C1 segment of cervical spinal cord (tissue), 14 donors: ENCODE measurements around the gene AP5Z1.
A peak's percentile ranks its signal among the peaks of the same experiment; 100 is the strongest.

ENCODE experiments used
- DNase-seq, 14 donors: peaks; one replicate each; lab custom pipeline; 2025; lab: John Stamatoyannopoulos, UW

Gene AP5Z1

DNA sequence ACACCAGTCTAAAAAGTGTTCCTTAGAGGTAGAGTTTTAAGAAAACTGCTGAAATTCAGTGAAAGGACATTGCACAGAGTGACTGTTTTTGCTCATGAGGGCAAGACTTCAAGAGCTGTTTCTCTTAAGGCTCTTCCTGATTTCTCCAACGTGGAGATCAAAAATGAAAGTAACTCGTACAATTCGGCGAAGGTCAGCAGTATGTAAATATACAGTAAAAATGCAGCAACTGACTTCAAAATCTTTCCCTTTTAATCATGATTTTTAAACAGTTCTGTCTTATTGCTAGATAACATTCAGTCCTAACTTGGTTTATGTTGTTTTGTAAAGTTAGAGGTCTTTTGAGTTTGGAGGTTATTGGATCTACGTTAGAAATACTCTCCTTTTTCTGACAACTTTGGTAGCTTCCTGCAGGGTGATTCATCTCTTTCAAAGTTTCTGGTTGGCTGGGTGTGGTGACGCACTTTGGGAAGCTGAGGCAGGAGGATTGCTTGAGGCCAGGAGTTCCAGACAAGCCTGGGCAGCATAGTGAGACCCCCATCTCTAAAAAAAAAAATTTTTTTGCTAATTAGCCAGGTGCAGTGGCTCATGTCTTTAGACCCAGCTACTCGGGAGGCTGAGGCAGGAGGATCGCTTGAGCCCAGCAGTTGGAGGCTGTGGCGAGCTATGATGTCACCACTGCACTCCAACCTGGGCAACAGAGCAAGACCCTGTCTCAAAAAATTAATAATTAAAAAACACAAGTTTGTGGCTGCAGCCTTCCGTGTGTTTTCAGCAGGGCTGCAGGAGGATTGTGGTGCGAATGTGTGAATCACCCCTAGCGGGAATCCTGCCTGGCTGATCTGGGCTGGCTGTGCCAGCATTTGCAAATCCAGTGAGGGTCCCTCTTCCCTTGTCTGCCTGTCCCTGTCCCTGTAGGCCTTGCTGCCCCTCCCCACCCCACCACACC is 29.2 kb upstream of the AP5Z1 start:
- DNase-seq, result peak in 1 of 14 donors; percentile 14

DNA sequence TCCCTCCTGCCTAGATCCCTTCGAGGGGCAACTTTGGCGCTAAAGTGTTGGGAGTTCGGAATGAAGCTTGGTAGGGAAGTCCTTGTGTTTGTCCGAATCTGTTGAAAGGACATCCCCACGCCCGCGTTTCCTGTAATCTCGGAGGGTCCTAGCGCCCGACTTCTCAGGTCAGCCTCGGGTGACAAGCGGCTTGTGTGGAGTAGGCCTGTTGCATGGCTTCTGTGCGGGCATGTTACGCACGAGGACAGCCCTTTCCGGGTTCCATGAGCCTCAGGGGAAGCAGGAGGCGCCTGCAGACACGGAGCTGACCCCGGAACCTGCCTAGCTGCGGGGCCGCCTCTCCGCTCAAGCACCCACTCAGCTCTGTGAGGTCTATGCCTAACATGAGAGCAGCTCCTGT is 28.4 kb upstream of the AP5Z1 start:
- DNase-seq, result no peak

DNA sequence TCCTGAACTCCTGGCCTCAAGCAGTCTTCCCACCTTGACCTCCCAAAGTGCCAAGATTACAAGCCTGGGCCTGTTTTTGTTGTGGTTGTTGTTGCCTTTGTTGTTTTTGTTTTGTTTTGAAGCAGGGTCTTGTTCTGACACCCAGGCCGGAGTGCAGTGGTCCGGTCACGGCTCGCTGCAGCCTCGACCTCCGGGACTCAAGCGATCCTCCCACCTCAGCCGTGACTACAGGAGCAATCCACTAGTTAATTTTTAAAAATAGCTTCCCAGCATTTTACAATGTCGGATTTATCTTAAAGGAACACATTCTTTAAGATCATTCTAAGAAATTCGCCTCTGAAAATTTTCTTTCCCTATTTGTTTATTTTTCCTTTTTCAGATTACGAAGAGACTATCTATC is 27.7 kb upstream of the AP5Z1 start:
- DNase-seq, result no peak

DNA sequence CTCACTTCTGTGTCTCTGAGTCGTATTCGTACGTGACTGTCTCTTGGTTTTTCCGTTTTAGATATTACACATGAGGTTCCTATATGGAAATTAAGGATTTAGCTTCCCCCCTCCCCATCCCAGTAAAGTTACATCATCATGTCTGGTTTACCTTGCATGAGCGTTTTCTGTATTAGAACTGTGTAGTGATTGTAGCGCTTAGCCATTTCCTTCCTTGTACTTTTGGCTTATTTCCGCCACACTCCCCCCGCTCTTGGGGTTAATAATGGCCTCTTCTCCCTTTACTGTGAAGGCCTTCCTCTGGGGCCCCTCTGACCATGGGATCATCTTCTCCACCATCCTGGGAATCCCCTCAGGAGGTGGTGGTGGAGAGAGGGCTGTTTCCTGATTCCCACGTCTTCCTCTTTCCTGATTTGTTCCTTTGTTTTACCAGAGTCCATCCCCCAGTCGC is 27.2 kb upstream of the AP5Z1 start:
- no peak for DNase-seq

DNA sequence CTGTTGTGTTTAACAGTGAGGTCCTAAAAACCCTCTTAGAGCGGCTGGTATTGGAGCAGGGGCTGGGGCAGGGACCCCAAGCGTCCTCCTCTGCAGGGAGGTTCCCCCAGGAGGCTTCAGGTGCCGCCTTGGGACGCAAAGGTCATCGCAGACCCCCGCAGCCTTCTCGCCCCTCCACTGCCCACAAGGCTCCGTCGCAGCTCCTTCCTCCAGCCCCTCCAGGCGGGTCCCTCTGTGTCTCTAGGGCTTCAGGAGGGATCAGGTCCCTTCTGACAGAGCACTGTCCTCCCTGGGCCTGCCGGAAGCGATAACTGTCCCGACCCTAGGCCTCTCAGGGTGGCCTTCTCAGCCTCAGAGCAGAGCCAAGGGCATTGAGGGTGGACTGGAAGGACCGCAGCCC is 26.1 kb upstream of the AP5Z1 start:
- DNase-seq, result no peak

DNA sequence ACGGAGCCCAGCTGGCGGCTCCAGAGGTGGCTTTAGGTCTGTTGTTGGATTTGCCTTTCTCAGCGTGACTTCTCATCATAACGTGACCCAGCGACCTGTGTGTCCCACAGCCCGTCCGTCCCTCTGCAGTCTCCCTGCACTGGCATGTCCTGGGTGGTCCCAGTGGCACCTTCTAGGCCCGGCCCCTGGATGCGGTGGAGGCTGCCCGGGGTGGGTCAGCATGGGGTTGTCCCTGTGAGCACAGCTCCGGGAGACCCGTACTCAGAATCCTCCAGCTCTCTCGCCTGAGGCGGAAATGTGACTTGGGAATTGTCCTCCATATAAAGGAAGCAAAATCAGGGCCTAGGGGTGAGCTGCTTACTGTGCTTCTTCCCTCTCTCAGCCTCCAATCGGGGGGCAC is 25.6 kb upstream of the AP5Z1 start:
- DNase-seq, result no peak

DNA sequence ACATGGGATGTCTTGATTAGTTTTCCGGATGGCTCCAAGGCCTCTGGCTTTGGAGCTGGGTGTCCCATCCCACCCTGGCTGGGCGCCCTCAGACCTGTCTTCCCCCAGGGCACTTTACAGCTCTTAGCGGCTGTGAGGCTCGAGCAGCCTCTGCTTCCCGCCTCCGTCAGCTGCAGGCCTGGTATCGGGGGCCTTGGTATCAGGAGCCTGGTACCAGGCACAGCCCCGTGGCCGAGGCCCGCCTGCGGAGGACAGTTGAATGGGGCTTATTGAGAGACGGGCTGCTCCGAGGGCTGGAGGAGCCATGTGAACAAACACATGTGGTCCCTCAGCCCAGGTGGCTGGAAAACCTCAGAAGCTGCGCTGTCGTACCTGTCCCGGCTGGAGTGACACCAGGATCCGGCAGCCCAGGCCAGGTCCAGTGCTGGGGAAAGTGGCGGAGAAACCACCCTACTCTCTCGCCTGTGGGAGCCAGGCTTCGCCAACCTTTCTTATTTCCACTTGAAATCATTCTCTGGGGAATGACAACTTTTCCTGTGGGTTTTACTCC is 23.9 kb upstream of the AP5Z1 start:
- peak in 10 of 14 donors; percentile 24 to 68 (median 48) for DNase-seq

DNA sequence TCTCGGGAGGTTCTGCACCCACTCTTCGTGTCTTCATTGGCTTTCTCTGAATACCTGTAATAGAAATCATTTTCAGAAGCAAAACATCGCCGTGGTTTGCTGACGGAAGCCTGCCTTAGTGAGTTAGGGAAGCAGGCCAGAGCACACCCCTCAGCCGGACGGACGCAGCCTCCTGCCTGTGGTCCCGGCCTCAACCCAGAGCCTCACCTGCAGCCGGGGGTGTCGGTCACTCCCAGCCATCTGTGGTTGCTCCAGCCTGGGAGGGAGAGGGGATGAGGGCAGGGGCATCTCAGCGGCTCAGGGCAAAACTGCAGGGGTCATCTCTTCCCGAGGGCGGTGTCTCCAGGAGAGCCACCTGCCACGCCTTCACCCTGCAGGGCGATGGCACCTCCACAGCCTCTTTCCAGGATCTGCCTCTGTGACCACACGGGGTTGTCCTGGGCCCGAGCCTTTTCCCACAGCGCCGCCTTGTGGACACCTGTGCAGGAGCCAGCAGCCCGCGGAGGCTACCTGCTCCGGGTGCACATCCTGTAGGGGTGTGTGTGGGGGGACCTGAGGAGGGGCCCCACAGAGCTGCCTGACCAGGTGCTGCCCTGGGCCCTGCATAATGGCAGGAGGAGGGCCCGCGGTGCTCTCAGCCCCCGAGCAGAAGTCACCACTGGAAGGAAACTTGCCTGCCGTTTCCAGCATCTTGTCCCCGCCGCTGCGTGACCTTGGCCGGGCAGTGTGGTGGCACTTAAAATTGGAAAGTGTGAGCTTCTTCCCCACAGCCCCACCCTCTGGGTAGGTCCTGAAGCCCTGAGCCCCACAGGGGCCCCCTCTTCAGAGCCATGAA is 21.6 kb upstream of the AP5Z1 start:
- peak in 11 of 14 donors; percentile 16 to 77 (median 50) for DNase-seq

DNA sequence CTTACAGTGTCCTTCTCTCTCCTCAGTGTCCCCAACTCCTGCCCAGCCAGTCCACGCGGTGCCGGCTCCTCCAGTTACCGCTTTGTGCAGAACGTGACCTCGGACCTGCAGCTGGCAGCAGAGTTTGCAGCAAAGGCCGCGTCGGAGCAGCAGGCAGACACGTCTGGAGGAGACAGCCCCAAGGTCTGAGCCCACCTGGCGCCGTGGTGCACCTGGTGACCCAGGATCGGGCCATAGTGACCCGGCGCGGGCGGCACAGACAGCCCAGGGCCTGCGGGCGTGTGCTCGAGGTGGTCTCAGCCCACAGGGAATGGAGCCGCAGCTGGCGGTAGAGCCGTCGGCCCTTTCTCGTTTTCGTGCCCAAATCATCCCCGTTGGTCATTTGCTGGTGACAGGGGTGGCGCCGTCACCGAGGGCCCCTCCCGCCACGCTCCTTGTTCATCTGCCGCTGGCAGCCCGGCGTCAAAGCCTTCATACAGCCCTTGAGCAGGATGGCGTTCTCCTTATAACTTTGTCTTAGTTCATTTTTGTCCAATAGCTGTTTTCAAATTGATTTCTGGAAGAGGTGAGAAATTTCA is 20.9 kb upstream of the AP5Z1 start:
- DNase-seq, result no peak

DNA sequence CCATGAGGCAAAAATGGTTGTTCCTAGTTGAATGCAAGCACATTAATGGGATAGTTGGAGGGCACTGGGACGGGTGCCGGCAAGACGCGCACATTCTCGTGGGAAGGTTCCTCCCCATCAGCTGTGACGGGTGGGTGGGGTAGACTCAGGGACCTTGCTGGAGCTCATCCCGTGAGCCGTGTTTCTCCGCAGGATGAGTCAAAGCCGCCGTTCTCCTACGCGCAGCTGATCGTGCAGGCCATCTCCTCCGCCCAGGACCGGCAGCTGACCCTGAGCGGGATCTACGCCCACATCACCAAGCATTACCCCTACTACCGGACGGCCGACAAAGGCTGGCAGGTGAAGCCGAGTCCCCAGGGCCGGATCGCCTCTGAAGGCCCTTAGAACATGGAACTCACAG is 20.4 kb upstream of the AP5Z1 start:
- DNase-seq, result no peak

DNA sequence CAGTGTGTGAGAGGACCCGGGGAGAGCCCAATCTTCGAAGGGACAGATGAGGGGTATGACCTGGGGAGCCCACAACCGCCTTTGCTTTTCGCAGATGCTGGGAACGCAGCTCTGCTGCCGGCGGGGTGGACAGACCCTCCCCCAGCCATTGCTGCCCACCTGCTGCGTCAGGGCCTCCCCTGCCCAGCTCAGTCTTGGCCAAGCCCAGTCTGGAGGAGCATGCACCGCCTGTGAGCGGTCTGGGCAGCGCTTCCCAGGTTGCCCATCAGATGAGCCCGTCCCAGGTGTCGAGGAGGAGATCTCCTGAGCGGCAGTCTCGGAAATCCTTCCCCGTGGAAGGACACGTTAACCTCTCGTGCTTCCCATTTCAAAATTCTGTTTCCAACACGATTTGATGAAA is 17.3 kb upstream of the AP5Z1 start:
- DNase-seq, result no peak

DNA sequence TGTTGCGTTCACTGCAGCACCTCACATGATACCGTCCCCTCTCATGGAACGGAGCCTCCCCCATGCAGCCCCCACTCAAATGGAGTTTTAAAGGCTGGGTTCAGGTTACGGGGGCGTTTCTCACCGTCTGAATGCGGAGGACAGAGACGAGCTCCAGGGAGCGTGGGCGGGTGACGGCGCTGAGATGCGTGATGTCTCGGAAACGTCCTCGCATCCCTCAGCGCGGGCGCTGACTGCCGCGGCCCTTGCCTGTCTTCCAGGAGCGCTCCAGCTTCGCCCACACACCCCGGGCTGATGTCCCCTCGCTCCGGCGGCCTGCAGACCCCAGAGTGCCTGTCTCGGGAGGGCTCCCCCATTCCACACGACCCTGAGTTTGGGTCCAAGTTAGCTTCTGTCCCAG is 16.6 kb upstream of the AP5Z1 start:
- DNase-seq, result no peak

DNA sequence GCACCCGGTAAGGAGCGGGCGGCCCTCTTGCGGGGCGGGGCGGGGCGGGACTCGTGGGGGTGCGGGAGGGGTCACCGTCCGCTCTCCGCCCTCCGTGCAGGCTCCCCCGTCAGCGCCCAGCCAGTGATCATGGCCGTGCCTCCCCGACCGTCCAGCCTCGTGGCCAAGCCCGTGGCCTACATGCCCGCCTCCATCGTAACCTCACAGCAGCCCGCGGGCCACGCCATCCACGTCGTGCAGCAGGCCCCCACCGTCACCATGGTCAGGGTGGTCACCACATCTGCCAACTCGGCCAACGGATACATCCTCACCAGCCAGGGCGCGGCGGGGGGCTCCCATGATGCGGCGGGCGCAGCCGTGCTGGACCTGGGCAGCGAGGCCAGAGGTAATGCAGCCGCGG is 16.2 kb upstream of the AP5Z1 start:
- DNase-seq, result no peak

DNA sequence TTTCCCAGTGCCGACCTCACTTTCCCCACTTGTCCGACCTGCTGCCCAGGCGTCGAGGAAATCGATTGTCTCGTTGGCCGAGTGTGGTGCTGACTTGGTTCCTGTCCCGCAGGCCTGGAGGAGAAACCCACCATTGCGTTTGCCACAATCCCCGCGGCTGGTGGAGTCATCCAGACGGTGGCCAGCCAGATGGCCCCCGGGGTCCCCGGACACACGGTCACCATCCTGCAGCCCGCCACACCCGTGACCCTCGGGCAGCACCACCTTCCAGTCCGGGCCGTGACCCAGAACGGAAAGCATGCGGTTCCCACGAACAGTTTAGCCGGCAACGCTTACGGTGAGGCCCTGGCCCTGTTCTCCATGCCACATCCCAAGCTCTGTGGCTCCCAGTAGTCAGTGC is 14.5 kb upstream of the AP5Z1 start:
- no peak for DNase-seq

DNA sequence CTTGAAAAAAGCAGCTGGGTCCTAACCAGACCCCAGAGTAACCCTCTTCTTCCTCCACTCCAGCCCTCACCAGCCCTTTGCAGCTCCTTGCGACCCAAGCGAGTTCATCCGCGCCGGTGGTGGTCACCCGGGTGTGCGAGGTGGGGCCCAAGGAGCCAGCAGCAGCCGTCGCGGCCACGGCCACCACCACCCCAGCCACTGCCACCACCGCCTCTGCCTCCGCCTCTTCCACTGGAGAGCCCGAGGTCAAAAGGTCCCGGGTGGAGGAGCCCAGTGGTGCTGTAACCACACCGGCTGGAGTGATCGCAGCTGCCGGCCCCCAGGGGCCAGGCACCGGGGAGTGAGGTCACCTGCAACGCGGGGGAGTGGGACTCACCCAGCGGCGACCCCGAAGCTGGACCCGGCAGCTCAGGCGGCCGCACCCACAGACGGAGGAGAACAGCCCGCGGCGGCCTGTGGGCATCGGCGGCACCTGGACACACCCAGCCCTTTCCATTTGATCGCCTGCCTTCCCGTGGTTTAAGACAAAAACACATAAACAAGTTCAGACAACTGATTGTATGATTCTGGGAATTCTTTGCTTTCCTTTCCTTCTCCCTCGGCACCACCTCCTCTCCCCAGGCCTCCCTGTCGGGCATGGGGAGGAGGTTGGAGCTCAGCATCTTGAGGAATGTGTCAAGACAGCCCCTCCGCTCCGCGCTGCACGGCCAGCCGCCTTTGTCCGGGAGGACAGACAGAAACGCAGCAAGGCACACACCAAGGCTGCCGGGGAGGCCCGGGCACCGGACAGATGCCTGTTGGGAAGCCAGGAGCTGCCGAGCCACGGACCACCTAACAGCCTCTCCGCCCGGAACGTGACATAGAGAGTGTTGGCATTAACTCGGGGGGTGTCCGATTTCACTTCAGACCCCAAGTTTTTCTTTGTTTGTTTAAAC is 13.0 kb upstream of the AP5Z1 start:
- DNase-seq, result no peak

DNA sequence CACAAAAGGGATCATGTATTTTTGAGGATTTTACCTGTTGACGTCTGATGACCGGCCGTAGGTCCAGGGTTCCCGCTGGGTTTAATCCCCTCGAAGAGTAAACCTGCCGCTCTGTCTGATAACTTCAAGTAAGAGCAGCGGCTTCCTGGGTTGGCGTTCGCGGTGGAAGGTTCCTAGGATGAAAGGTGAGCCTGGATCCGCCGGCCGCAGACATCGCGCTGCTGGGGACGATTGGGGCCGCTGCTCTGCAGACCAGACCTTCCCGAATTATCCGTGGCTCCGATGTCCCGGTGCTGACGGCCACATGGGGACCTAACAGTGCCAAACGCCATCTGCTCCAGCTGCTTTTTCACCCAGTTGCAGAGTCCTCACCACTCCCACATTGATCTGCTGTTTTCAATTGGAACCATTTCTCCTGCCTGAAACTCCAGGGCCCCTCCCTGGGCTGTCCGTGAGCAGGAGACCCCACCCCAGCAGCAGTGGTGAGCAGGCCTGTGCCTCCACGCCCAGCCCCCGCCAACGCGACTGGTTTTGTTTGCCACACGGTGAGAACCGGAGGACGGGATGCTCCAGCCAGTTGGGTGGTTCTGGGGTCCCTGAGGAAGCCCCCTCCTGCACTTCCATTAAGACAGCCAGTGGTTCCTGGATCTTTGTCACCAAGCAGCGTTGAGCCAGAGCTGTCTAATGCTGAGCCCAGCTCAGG is 12.2 kb upstream of the AP5Z1 start:
- no peak for DNase-seq

DNA sequence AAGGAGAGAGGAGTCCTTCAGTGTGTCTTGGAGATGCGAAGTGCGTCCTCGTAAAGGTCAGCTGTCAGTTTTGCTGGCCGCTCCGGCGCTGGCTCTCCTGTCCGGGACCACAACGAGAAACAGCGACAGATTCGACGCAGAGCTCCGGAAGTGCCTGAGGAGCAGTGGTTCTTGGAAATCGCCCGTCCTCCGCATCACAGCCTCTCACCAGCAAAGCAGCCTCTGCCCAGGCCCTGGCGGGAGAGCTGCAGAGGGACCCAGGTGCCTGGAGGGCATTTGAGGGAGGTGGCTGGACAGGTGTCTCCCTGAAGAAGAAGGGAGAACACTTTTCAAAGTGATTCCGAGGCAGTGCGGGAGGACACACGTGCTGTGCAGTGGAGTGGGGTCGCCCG is 11.6 kb upstream of the AP5Z1 start:
- DNase-seq, result no peak

DNA sequence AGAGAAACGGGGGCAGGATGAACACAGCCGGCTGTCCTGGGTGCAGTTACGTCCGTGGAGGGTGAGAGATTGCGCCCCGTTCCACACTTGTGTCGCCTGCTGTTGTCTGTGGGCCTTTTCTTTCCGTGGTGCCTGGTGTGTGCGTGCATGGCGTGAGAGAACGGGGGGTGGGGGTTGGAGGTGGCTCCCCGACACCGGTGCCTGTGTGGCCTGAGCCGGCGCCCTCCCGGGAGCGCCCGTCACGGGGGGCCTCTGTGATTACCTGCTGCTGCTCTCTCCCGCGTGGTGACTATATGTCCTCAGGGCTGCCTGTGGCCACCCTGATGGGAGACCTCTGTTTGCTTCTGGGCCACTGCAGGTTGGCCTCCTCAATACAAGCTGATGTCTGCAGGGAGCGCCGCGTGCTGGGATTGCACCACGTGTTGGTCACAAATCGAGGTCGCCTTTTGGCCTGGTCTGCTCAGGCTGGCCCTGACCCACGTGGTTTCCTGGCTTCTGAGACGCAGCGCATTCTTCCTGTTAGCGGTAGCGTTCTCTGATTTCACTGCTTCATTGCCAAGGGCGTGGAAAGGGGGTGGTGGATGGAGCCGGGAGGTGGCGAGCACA is 10.9 kb upstream of the AP5Z1 start:
- no peak for DNase-seq

DNA sequence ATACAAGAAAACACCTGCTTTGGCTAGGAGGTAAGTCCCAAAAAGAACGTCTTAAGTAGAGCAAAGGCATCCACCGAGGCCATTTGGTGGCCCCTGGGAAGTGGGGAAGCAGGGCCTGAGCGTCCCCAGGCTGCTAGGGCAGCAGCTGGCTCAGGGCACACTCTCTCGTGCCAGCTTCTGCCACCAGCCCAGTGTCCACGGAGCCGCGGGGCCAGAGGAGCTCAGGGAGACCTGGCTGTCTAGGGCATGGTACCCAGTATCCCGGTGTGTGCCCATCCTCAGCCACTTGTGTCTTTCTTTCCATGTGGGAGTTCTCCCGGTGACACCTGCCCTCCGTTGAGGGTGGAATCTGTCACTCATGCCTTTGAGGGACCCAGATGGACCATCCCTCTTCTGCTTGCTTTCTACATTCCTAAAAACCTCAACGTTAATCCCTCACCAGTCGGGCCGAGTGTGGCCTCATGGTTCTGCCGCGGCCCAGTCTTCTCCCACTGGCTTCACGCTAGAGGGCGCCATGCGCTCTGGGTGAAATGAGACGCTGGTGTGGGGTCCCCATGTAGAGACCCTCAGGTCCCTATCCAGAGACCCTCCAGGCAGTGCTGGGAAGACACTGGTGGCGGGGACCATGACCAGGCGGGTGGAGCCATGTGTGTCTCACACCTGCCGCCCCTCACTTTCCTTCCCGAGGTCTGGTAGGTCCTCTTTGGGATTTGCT is 9.5 kb upstream of the AP5Z1 start:
- no peak for DNase-seq
